NCI-H128 (cell line): ENCODE data around the gene MXRA8.
"Not testable (repeated sequence)": the region's sequence is repeated elsewhere in the genome, so short reads cannot be mapped to it uniquely, and the experiment has no call there.

Experiments used
- DNase-seq: peaks from one replicate; lab custom pipeline; 2025; ENCODE audit not compliant: unreplicated experiment; lab: John Stamatoyannopoulos, UW

Gene MXRA8

GRCh38 chr1:1370094-1370493 lies 11.7 kb upstream of the MXRA8 start:
- DNase-seq: not testable (repeated sequence)

- DNase-seq: no peak
Observed at GRCh38 chr1:1367315-1367714, 9.0 kb upstream of the MXRA8 start.

DNA sequence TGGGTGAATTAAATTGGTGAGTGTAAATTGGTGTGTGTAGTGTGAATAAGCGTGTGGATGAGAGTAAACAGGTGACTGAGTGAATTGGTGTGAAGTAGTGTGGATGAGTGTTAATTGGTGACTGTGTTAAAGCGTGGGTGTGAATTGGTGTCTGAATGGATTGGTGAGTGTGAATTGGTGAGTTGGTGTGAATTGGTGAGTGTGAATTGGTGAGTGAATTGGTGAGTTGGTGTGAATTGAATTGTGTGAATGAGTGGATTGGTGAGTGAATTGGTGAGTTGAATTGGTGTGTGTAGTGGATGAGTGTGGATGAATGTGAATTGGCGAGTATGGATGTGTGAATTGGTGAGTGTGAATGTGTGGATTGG lies 8.3 kb upstream of the MXRA8 start:
- no peak for DNase-seq

DNA sequence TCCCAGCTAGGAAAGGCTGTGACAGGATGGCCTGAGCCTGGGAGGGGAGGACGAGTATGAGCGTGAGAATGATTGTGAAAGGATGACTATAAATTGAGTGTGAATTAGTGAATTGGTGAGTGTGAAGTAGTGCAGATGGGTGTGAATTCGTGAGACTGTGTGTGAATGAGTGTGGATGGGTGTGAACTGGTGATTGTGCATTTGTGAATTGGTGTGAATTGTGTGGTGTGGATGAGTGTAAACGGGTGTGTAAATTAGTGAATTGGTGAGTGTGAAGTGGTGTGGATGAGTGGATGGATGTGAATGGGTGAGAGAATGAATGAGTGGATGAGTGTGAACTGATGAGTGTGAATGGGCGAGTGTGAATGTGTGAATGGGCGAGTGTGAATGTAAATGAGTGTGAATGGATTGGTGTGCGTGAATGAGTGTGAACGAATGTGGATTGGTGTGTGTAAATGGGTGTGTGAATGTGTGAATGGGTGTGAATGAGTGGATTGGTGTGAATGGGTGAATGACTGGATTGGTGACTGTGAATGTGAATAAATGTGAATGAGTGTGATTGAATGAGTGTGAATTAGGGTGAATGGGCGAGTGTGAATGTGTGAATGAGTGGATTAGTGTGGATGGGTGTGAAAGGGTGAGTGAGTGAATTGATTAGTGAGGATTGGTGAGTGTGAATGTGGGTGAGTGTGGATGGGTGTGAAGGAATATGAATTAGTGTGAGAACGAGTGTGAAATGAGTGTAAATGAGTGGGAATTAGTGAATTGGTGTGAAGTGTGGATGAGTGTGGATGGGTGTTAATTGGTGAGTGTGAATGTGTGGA lies 7.7 kb upstream of the MXRA8 start:
- no peak for DNase-seq

GRCh38 chr1:1364266-1364665 lies 5.9 kb upstream of the MXRA8 start:
- DNase-seq: no peak

GRCh38 chr1:1361982-1362423 lies 3.6 kb upstream of the MXRA8 start:
- no peak for DNase-seq

GRCh38 chr1:1361233-1361981 lies 3.1 kb upstream of the MXRA8 start:
- no peak for DNase-seq

DNA sequence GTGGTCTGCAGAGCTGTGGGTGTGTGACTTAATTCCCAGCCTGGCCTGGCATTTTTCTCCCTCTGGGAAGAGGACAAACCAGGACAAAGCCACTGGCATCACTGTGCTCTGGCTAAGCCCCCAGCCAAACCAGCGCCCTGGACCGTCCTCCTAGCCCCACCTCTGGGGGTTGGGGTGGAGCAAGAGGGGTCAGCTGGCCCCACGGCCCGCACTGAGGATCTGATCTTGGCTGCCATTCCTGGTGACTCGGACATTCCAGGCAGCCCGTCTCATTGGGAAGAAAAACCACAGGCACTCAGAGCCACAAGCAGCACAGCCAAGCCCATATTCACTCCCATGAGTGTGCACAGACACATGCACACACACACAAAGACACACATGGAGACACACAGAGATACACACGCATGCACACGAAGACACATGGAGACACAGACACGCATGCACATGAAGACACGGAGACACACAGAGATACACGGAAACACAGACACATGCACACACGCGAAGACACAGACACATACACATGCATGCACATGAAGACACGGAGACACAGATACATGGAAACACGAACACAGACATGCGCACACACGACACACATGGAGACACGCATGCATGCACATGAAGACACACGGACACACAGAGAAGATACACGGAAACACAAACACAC lies 2.3 kb upstream of the MXRA8 start:
- no peak for DNase-seq

GRCh38 chr1:1359664-1360468 lies 1.5 kb upstream of the MXRA8 start:
- DNase-seq: no peak

DNA sequence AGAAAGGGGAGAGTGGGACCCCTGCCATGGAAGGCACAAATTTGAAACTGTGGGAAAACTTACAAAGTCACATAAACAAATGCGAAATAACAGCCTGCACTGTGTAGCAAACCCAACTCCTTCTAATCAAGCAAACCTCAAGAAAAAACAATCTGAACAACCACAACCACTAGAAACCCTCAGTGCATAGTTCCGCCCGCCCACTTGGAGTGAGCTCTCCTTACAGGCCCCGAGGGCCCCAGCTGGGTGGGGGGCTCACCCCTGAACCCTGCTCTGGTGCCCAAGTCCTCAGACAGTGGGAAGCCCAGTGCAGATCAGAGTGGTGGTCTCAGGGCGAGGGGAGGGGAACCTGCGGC lies 931 bp upstream of the MXRA8 start:
- no peak for DNase-seq

GRCh38 chr1:1357871-1358432 lies 403 bp downstream of the MXRA8 start:
- DNase-seq: no peak

- DNase-seq: no peak
Observed at GRCh38 chr1:1356796-1357401, 1.5 kb downstream of the MXRA8 start.

DNA sequence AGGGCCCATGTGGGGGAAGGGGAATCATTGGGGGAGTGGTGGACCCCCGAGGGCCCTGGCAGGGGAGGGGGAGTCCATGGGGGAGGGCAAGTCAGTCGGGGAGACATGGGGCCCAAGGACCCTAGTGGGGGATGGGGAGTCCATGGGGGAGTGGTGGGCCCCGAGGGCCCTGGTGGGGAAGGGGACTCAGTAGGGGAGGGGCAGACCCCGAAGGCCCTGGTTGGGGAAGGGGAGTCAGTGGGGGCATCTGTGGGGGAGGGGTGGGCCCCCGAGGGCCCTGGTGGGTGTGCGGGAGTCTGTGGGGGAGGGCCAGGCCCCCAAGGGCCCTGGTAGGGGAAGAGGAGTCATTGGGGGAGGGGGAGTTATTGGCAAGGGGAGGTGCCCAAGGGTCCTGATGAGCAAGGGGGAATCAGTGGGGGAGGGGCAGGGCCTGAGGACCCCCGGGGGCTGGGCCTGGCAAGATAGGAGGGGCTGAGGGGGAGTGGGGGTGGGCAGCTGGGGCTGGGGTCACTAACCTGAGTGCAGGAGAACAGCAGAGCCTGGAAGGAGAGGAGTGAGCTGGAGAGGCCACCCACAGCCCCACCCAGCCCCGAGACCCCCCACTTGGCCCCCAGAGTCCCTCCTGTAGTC lies 2.1 kb downstream of the MXRA8 start:
- no peak for DNase-seq

GRCh38 chr1:1355416-1355815 lies 2.9 kb downstream of the MXRA8 start:
- DNase-seq: no peak

GRCh38 chr1:1354271-1355247 lies 3.8 kb downstream of the MXRA8 start:
- no peak for DNase-seq

DNA sequence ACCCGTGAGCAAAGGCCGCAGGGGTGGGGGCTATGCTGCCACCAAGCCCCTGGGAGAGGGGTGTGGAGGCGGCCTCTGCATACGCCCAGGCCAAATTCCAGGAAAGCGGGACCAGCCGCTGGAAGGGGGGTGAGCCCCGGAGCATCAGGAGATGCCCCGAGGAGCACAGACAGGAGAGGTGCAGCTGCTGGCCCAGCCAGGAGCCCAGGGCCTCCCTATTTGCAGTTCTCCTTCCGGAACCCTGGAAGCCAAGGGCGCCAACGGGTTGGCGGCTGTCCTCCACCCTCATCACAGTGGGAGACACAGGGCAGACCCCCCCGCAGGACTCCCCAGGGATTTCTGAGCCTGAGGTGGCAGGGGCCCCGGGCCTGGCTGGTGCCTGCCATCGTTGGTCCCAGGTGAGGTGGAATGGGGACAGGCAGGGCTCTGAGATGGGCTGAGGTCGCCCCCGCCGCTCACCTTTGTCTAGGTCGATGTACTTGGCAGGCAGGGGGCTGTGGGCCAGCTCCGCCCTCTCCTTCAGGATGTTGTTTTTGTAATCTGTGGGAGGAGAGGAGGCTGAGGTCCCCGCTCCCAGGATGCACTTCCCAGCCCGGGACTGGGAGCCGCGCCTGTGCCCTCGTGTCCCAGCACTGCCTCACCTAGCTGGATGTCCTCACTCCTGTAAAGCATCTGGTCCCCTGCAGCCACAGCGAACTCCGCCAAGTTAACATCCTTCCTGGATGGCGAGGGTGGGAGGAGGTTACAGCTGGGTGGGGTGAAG lies 4.8 kb downstream of the MXRA8 start:
- no peak for DNase-seq

GRCh38 chr1:1352786-1353388 lies 5.5 kb downstream of the MXRA8 start:
- no peak for DNase-seq
